ENCODE measurements around the gene SETD2. TPM values are rescaled to one million over a fixed set of nuclear protein-coding genes. Genes with fewer than 3 reads are reported as not detected.

SETD2 gene
- total RNA-seq, 1 donor from 2014 or later, result 19.7 TPM

GRCh38 chr3:46968783-46969428 is 195.0 kb downstream of the SETD2 start:
- TF ChIP-seq CTCF (IDR thresholded peaks at IDR 0.05; ENCODE audit: insufficient read depth, low read length, severe bottlenecking), result no peak
- FAIRE-seq (peak; percentile 40), DNase-seq (ENCODE audit: low read depth) (no peak)
- Histone ChIP-seq H3K4me3 (ENCODE audit: low read depth, low read length) (no peak overlapping the region), H3K27me3 (ENCODE audit: control insufficient read depth, insufficient read depth, low read length) (no peaks in the 10 kb centered on the region), H3K36me3 (ENCODE audit: control insufficient read depth, insufficient read depth, low read length) (peaks cover 8% of the 10 kb centered on the region)

- H3K36me3 ChIP-seq (ENCODE audit: control insufficient read depth, insufficient read depth, low read length), result peaks cover 8% of the 10 kb centered on the region
- H3K27me3 ChIP-seq (ENCODE audit: control insufficient read depth, insufficient read depth, low read length), result no peaks in the 10 kb centered on the region
- no peak for DNase-seq (ENCODE audit: low read depth)
- FAIRE-seq, result no peak
- no peak for TF ChIP-seq CTCF (IDR thresholded peaks at IDR 0.05; ENCODE audit: insufficient read depth, low read length, severe bottlenecking)
- no peak overlapping the region for H3K4me3 ChIP-seq (ENCODE audit: low read depth, low read length)
Observed at GRCh38 chr3:46966811-46967210, 197.1 kb downstream of the SETD2 start.

Other genes starting within 250 kb of the SETD2 start
- 39.2 and 41.9 TPM in 2 replicates for gene CCDC12, start 187.4 kb downstream of the SETD2 start, total RNA-seq
- 20.0 and 35.5 TPM in 2 replicates for gene NBEAL2, start 184.4 kb downstream of the SETD2 start, total RNA-seq
- gene KIF9, start 118.7 kb upstream of the SETD2 start, total RNA-seq, result 1.2 and 2.1 TPM in 2 replicates
- gene KLHL18, start 118.8 kb upstream of the SETD2 start, total RNA-seq, result 25.5 and 27.0 TPM in 2 replicates
- 12.6 and 12.7 TPM in 2 replicates for gene PTPN23, start 216.9 kb upstream of the SETD2 start, total RNA-seq